Activated T-cell treated with anti-CD3 and anti-CD28 coated beads, Interleukin-2, amount 50 U/mL, for 1 hour (primary cell): ENCODE data around the gene STAT5A.
"Not testable (repeated sequence)": the region's sequence is repeated elsewhere in the genome, so short reads cannot be mapped to it uniquely, and the experiment has no call there.

ENCODE experiments used
- DNase-seq: peaks from one replicate; pipeline ENCODE4 v3.0.0-alpha.2; 2020

STAT5A gene

GRCh38 chr17:42286411-42287221 lies 1.7 kb upstream of the STAT5A start:
- DNase-seq: peak; percentile 26

- peak; percentile 62 for DNase-seq
Measured at GRCh38 chr17:42287305-42287976, 857 bp upstream of the STAT5A start.

GRCh38 chr17:42288803-42289610 lies 709 bp downstream of the STAT5A start:
- peak; percentile 65 for DNase-seq

- peak; percentile 59 for DNase-seq
Measured at GRCh38 chr17:42289611-42290181, 1.4 kb downstream of the STAT5A start.

- DNase-seq: no peak
Measured at GRCh38 chr17:42290577-42290976, 2.3 kb downstream of the STAT5A start.

- DNase-seq: no peak
Measured at GRCh38 chr17:42291129-42291528, 2.8 kb downstream of the STAT5A start.

- no peak for DNase-seq
Measured at GRCh38 chr17:42294469-42295398, 6.4 kb downstream of the STAT5A start.

GRCh38 chr17:42296012-42296411 lies 7.7 kb downstream of the STAT5A start:
- no peak for DNase-seq

- not testable (repeated sequence) for DNase-seq
Measured at GRCh38 chr17:42297775-42298174, 9.5 kb downstream of the STAT5A start.

- not testable (repeated sequence) for DNase-seq
Measured at GRCh38 chr17:42299361-42299760, 11.1 kb downstream of the STAT5A start.

- not testable (repeated sequence) for DNase-seq
Measured at GRCh38 chr17:42299913-42300312, 11.6 kb downstream of the STAT5A start.

- DNase-seq: no peak
Measured at GRCh38 chr17:42301022-42301421, 12.7 kb downstream of the STAT5A start.

- no peak for DNase-seq
Measured at GRCh38 chr17:42303694-42304093, 15.4 kb downstream of the STAT5A start.

GRCh38 chr17:42304187-42305030 lies 16.1 kb downstream of the STAT5A start:
- no peak for DNase-seq

- not testable (repeated sequence) for DNase-seq
Measured at GRCh38 chr17:42305031-42305330, 16.7 kb downstream of the STAT5A start.

- no peak for DNase-seq
Measured at GRCh38 chr17:42305543-42306384, 17.5 kb downstream of the STAT5A start.

GRCh38 chr17:42306385-42306667 lies 18.0 kb downstream of the STAT5A start:
- no peak for DNase-seq

- DNase-seq: no peak
Measured at GRCh38 chr17:42307362-42307927, 19.1 kb downstream of the STAT5A start.

GRCh38 chr17:42308446-42308845 lies 20.1 kb downstream of the STAT5A start:
- no peak for DNase-seq

GRCh38 chr17:42309142-42309541 lies 20.8 kb downstream of the STAT5A start:
- no peak for DNase-seq
